Thyroid gland (tissue), 4 donors: ENCODE data around the gene ADAMTS16. TPM values are rescaled to one million over a fixed set of nuclear protein-coding genes. Genes with fewer than 3 reads are reported as not detected.

Source experiments
- DNase-seq, 2 donors: peaks; one replicate each; pipeline ENCODE4 v3.0.0-alpha.2; 2019
- H3K27ac ChIP-seq, 3 donors: fragments of 200-600 bp; sonication (generic); 1 replicate in 2 of 3; 2 replicates in 1 of 3; pipeline ENCODE4 v1.5.1; 2016 to 2019; ENCODE audit warnings: mild to moderate bottlenecking in 1 of 3, moderate library complexity in 1 of 3
- H3K27me3 ChIP-seq: fragments of 200-600 bp; sonication (generic); one replicate; pipeline ENCODE4 v1.5.1; 2019
- H3K36me3 ChIP-seq, 2 donors: fragments of 200-600 bp; sonication (generic); one replicate each; pipeline ENCODE4 v1.5.1; 2016 to 2019
- H3K4me1 ChIP-seq, 2 donors: fragments of 200-600 bp; sonication (generic); one replicate each; pipeline ENCODE4 v1.5.1; 2017 to 2019
- H3K4me3 ChIP-seq, 3 donors: fragments of 200-600 bp; sonication (generic); replicated peaks in 1 of 3; 1 replicate in 2 of 3; 2 replicates in 1 of 3; pipeline ENCODE4 v1.5.1; 2016; ENCODE audit warnings: mild to moderate bottlenecking in 1 of 3
- H3K9me3 ChIP-seq: fragments of 200-600 bp; sonication (generic); one replicate; pipeline ENCODE4 v1.5.1; 2017
- POLR2A ChIP-seq, 2 donors: fragments of 450-650 bp; IDR thresholded peaks; one replicate each; pipeline ENCODE4 v1.6.1; 2017; ENCODE audit warnings: antibody characterized with exemption in 2 of 2, mild to moderate bottlenecking in 2 of 2, moderate library complexity in 1 of 2
- WGBS, 2 donors: methylation state at CpG; one replicate each; pipeline ENCODE4 v1.1.5; 2017; 5-methylcytosine and 5-hydroxymethylcytosine counted together
- intact Hi-C: fragments of 100-400 bp; cut with DNase I; formaldehyde crosslinking; loops from one replicate; pipeline ENCODE4 v1.15.1; 2023
- total RNA-seq, 4 donors: library from RNA; depleted of rRNA; stranded (reverse); fragments of >200 nt; gene quantifications; one replicate each; pipeline ENCODE4 v1.2.3, GENCODE V29; 2016
- TF ChIP-seq, protein P1 (sequence below), 6 experiments: fragments of 200-600 bp in 3 of 6; fragments of 450-650 bp in 3 of 6; sonication (generic) in 3 of 6; IDR thresholded peaks; one replicate each; pipeline ENCODE4 v1.5.1; 2016 to 2019; ENCODE audit warnings: antibody characterized with exemption in 6 of 6, mild to moderate bottlenecking in 2 of 6, inconsistent platforms in 1 of 6, moderate library complexity in 1 of 6

ADAMTS16 gene
- total RNA-seq, 4 donors from 2014 or later, result 0.11 to 1.0 (median 0.16) TPM

DNA sequence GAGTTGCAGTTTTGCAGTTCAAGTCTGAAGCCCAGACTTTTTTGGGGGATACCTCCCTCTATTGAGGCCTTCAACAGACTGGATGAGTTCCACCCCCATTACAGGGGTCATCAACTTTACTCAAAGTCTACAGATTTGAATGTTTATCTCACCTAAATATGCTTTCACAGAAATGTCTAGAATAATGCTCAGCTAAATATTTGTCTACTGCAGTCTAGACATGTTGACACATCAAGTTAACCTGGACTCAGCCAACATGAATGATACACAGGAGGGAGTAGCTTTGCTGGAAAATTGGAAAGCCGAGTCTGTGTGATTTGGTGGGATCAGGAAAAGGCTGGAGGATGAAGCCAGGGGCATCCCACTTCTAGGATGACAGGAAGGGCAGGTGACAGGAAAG is 154.3 kb downstream of the ADAMTS16 start:
- DNase-seq, result no peak
- WGBS, 2 donors, result 93 to 95% methylated on average over 1 of the region's 1 CpG
- Histone ChIP-seq H3K9me3 (no peaks in the 10 kb centered on the region), H3K4me1 (no peaks in the 10 kb centered on the region), H3K4me3 (no peak overlapping the region), H3K27ac (no peak overlapping the region), H3K36me3 (no peaks in the 10 kb centered on the region), H3K27me3 (no peaks in the 10 kb centered on the region)
- intact Hi-C loops, result no loop called here
- TF ChIP-seq POLR2A (IDR thresholded peaks at IDR 0.05), result no peak
- TF ChIP-seq, protein P1, sequence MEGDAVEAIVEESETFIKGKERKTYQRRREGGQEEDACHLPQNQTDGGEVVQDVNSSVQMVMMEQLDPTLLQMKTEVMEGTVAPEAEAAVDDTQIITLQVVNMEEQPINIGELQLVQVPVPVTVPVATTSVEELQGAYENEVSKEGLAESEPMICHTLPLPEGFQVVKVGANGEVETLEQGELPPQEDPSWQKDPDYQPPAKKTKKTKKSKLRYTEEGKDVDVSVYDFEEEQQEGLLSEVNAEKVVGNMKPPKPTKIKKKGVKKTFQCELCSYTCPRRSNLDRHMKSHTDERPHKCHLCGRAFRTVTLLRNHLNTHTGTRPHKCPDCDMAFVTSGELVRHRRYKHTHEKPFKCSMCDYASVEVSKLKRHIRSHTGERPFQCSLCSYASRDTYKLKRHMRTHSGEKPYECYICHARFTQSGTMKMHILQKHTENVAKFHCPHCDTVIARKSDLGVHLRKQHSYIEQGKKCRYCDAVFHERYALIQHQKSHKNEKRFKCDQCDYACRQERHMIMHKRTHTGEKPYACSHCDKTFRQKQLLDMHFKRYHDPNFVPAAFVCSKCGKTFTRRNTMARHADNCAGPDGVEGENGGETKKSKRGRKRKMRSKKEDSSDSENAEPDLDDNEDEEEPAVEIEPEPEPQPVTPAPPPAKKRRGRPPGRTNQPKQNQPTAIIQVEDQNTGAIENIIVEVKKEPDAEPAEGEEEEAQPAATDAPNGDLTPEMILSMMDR (IDR thresholded peaks at IDR 0.05), result no peak

DNA sequence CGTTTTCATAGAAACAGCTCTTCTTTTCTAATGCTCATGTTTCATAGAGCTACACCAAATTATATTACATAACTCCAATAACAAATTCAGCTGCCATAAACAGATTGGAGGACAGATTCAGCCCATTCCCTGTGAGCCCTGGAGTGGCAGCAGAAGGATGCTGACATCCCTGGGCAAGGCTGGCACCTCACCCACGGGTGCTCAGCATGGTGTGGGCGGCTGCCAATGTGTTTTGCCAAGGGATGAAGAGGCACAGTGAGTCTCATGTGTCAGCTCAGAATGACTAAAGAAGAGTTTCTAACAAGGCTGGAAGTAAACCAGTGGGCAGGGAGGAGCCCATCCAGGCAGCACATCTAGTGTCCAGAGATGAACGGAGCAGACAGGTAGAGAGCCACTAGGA is 155.2 kb downstream of the ADAMTS16 start:
- TF ChIP-seq, protein P1 (IDR thresholded peaks at IDR 0.05), result no peak
- TF ChIP-seq POLR2A (IDR thresholded peaks at IDR 0.05), result no peak
- DNase-seq, result no peak
- Histone ChIP-seq H3K36me3 (no peaks in the 10 kb centered on the region), H3K4me1 (no peaks in the 10 kb centered on the region), H3K27me3 (no peaks in the 10 kb centered on the region), H3K4me3 (no peak overlapping the region), H3K27ac (no peak overlapping the region), H3K9me3 (no peaks in the 10 kb centered on the region)
- intact Hi-C loops, result no loop called here
- WGBS, 2 donors, result 62 to 73% methylated on average over 4 of the region's 4 CpGs

DNA sequence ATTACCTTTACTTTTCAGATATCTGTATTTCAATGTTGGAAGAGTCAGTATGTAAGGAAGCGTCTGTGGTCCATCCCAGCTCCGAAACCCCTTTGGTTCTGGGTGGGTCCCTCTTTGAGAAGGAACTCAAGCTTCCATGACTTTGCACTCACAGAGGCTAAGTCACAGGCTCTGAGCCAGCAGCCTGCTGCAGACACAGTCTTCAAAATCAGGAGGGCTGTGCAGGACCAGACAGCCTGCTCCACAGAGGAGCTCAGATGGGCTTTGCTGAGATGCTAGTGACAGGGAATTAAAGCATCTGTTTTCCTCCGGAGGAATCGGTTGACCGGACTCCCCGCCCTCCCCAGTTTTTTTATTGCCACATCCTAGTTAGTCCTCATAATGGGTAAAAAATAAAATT is 155.9 kb downstream of the ADAMTS16 start:
- TF ChIP-seq, protein P1 (IDR thresholded peaks at IDR 0.05), result no peak
- no peak for TF ChIP-seq POLR2A (IDR thresholded peaks at IDR 0.05)
- Histone ChIP-seq H3K36me3 (no peaks in the 10 kb centered on the region), H3K27ac (no peak overlapping the region), H3K27me3 (no peaks in the 10 kb centered on the region), H3K4me1 (no peaks in the 10 kb centered on the region), H3K9me3 (no peaks in the 10 kb centered on the region), H3K4me3 (no peak overlapping the region)
- intact Hi-C loops, result no loop called here
- WGBS, 2 donors, result 95 to 97% methylated on average over 6 of the region's 6 CpGs
- DNase-seq, result no peak

DNA sequence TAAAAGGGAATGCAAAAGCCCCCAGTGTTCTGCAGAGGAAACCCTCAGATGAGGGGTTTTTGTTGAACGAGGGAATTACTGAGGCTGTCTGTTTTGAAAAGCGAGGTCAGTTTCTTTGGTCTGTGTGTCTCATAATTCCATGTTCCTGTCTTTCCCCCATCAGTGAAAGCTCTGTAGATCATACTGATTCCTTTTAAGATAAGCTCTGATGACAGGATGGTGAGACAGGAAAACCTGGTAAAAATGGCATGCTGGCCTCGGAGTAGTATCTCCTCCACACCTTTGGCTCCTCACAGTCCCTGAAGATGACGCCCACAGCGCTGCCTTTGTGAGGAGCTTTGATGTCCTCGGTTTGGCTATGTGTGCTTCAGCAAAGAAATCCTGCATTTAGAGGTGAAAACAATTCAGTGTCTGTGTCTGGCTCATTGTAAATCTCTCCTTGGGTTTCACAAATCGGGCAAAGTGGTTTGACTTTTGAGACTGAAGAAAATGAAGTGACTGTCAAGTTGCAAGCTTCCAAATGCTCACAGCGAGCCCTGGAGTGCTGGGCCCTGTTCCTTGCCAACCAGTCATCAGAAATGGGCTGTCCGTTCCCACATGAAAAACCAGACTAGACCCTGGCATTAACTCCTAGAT is 157.4 kb downstream of the ADAMTS16 start:
- H3K4me1 ChIP-seq, result no peaks in the 10 kb centered on the region
- H3K9me3 ChIP-seq, result no peaks in the 10 kb centered on the region
- TF ChIP-seq, protein P1 (IDR thresholded peaks at IDR 0.05), result no peak
- no peak for TF ChIP-seq POLR2A (IDR thresholded peaks at IDR 0.05)
- H3K27me3 ChIP-seq, result no peaks in the 10 kb centered on the region
- DNase-seq, result no peak
- no peaks in the 10 kb centered on the region for H3K36me3 ChIP-seq
- H3K27ac ChIP-seq, result no peak overlapping the region
- intact Hi-C loops, result no loop called here
- 67 to 68% methylated on average over 9 of the region's 9 CpGs for WGBS, 2 donors
- H3K4me3 ChIP-seq, result no peak overlapping the region

DNA sequence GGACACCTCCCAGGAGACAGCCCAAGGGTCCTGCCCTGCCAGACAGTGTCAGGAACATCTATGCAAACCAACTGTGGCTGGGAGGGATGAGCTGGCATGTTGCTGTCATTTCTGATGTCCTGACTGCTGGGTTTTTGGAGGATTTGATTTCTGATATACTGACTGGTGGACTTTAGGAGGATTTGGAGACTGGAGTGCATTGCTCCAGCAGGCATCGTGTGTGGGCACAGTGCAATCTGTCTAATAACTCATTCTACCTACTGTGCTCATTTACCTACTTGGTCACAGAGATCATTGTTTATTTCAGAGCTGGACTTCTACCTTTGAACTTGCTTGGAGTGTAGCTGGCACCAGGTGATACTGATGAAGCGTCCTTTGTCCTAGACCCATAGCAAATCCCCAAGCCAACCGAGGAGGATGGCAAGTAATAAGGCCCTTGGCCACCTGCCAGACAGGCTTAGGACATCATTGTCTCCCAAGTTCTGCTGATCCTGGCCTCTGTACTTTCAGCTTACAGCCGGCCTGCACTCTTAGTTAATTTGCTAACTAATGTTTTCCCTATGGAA is 158.0 kb downstream of the ADAMTS16 start:
- intact Hi-C loops, result no loop called here
- Histone ChIP-seq H3K27ac (no peak overlapping the region), H3K27me3 (no peaks in the 10 kb centered on the region), H3K9me3 (no peaks in the 10 kb centered on the region), H3K4me3 (no peak overlapping the region), H3K4me1 (no peaks in the 10 kb centered on the region), H3K36me3 (no peaks in the 10 kb centered on the region)
- no peak for DNase-seq
- 78 to 84% methylated on average over 4 of the region's 4 CpGs for WGBS, 2 donors
- TF ChIP-seq, protein P1 (IDR thresholded peaks at IDR 0.05), result no peak
- no peak for TF ChIP-seq POLR2A (IDR thresholded peaks at IDR 0.05)
